Stimulated activated naive CD8-positive, alpha-beta T cell treated with anti-CD3 and anti-CD28 coated beads, Interleukin-15, Interleukin-2, amounts not matched to agents 100 U/mL and 50 U/mL, for 24 hours (primary cell): ENCODE measurements around the gene GRID2.
"Not testable (repeated sequence)": the region's sequence is repeated elsewhere in the genome, so short reads cannot be mapped to it uniquely, and the experiment has no call there.

Experiments
- ATAC-seq: fragments of 150-1000 bp; cut with Tn5 transposase; one replicate; pipeline ENCODE4 v1.10.0; 2021
- DNase-seq: peaks from one replicate; pipeline ENCODE4 v3.0.0; 2021

The GRID2 gene

GRCh38 chr4:92444143-92444843 is 140.5 kb downstream of the GRID2 start:
- DNase-seq, ATAC-seq: not testable (repeated sequence)

GRCh38 chr4:92445127-92445526 is 141.4 kb downstream of the GRID2 start:
- DNase-seq = no peak

GRCh38 chr4:92447255-92447905 is 143.6 kb downstream of the GRID2 start:
- DNase-seq (no peak), ATAC-seq (no peak)

More at GRCh38 chr4:92445127-92445526, 141.4 kb downstream of the GRID2 start:
- no peak for ATAC-seq

- DNase-seq, ATAC-seq: not testable (repeated sequence)
These were observed 144.4 kb downstream of the GRID2 start for GRCh38 chr4:92448176-92448575.

- DNase-seq (no peak), ATAC-seq (no peak)
These were observed 146.9 kb downstream of the GRID2 start for GRCh38 chr4:92450694-92451093.

GRCh38 chr4:92451782-92452181 is 148.0 kb downstream of the GRID2 start:
- no peak for DNase-seq
- ATAC-seq = no peak

- not testable (repeated sequence) for ATAC-seq, DNase-seq
These were observed 148.6 kb downstream of the GRID2 start for GRCh38 chr4:92452383-92452782.

- ATAC-seq (no peak), DNase-seq (no peak)
These were observed 151.6 kb downstream of the GRID2 start for GRCh38 chr4:92455329-92455839.

- DNase-seq (no peak), ATAC-seq (no peak)
These were observed 152.2 kb downstream of the GRID2 start for GRCh38 chr4:92455951-92456350.

GRCh38 chr4:92461732-92462131 is 158.0 kb downstream of the GRID2 start:
- ATAC-seq (no peak), DNase-seq (no peak)

- DNase-seq (no peak), ATAC-seq (no peak)
These were observed 173.5 kb downstream of the GRID2 start for GRCh38 chr4:92477298-92477697.

GRCh38 chr4:92483341-92483740 is 179.6 kb downstream of the GRID2 start:
- no peak for ATAC-seq

GRCh38 chr4:92488496-92488895 is 184.7 kb downstream of the GRID2 start:
- no peak for DNase-seq
- no peak for ATAC-seq

More at GRCh38 chr4:92483341-92483740, 179.6 kb downstream of the GRID2 start:
- DNase-seq = no peak

- no peak for ATAC-seq
- no peak for DNase-seq
These were observed 193.4 kb downstream of the GRID2 start for GRCh38 chr4:92497141-92497540.

GRCh38 chr4:92501456-92501855 is 197.7 kb downstream of the GRID2 start:
- no peak for ATAC-seq
- DNase-seq = no peak

GRCh38 chr4:92506933-92507332 is 203.2 kb downstream of the GRID2 start:
- ATAC-seq (no peak), DNase-seq (no peak)

GRCh38 chr4:92514627-92515026 is 210.9 kb downstream of the GRID2 start:
- ATAC-seq = no peak
- no peak for DNase-seq

GRCh38 chr4:92516450-92516849 is 212.7 kb downstream of the GRID2 start:
- DNase-seq = no peak
- ATAC-seq = no peak

- no peak for DNase-seq
- no peak for ATAC-seq
These were observed 216.0 kb downstream of the GRID2 start for GRCh38 chr4:92519727-92520126.

- ATAC-seq (no peak), DNase-seq (no peak)
These were observed 216.8 kb downstream of the GRID2 start for GRCh38 chr4:92520563-92520962.

GRCh38 chr4:92521941-92522340 is 218.2 kb downstream of the GRID2 start:
- ATAC-seq (no peak), DNase-seq (no peak)

GRCh38 chr4:92522356-92522755 is 218.6 kb downstream of the GRID2 start:
- ATAC-seq = no peak
- no peak for DNase-seq

GRCh38 chr4:92524131-92524530 is 220.4 kb downstream of the GRID2 start:
- no peak for ATAC-seq

GRCh38 chr4:92528541-92528940 is 224.8 kb downstream of the GRID2 start:
- DNase-seq (no peak), ATAC-seq (no peak)

More at GRCh38 chr4:92524131-92524530, 220.4 kb downstream of the GRID2 start:
- no peak for DNase-seq
